Liver (tissue), 9 donors: ENCODE measurements around the gene LYPD5. TPM values are rescaled to one million over a fixed set of nuclear protein-coding genes. Genes with fewer than 3 reads are reported as not detected.

Experiments used
- DNase-seq: peaks from one replicate; pipeline ENCODE4 v3.0.0-alpha.2; 2017; ENCODE audit warnings: low spot score
- H3K27ac ChIP-seq, 2 donors: one replicate each; pipeline ENCODE4 v1.7.0; 2013; ENCODE audit warnings: inconsistent platforms in 2 of 2, low read length in 2 of 2, control low read depth in 1 of 2, low read depth in 1 of 2, mild to moderate bottlenecking in 1 of 2
- H3K27me3 ChIP-seq, 4 donors: one replicate each; pipeline versions ENCODE4 v1.6.1 to v1.7.0; 2013; ENCODE audit warnings: low read length in 3 of 4, inconsistent platforms in 1 of 4, mild to moderate bottlenecking in 1 of 4, moderate library complexity in 1 of 4; ENCODE audit not compliant: control insufficient read depth in 4 of 4, insufficient read depth in 4 of 4
- H3K36me3 ChIP-seq, 4 donors: one replicate each; pipeline versions ENCODE4 v1.6.1 to v1.7.0; 2013; ENCODE audit warnings: low read length in 3 of 4, mild to moderate bottlenecking in 3 of 4, low read depth in 1 of 4, moderate library complexity in 1 of 4; ENCODE audit not compliant: control insufficient read depth in 4 of 4, insufficient read depth in 3 of 4
- H3K4me1 ChIP-seq, 4 donors: one replicate each; pipeline versions ENCODE4 v1.6.1 to v1.7.0; 2013; ENCODE audit warnings: low read length in 3 of 4, mild to moderate bottlenecking in 3 of 4, moderate library complexity in 1 of 4; ENCODE audit not compliant: control insufficient read depth in 4 of 4, insufficient read depth in 4 of 4
- H3K4me3 ChIP-seq, 3 donors: one replicate each; pipeline versions ENCODE4 v1.6.1 to v1.7.0; 2013; ENCODE audit warnings: low read length in 3 of 3, control low read depth in 1 of 3, low read depth in 1 of 3, mild to moderate bottlenecking in 1 of 3
- H3K9ac ChIP-seq, 2 donors: one replicate each; pipeline ENCODE4 v1.7.0; 2013; ENCODE audit warnings: low read length in 2 of 2, mild to moderate bottlenecking in 2 of 2, moderate library complexity in 2 of 2, control low read depth in 1 of 2, low read depth in 1 of 2
- H3K9me3 ChIP-seq, 4 donors: one replicate each; pipeline versions ENCODE4 v1.6.1 to v1.7.0; 2013; ENCODE audit warnings: low read length in 3 of 4; ENCODE audit not compliant: control insufficient read depth in 4 of 4
- ATF3 ChIP-seq: IDR thresholded peaks from 2 replicates; pipeline ENCODE4 v1.6.1; 2016; ENCODE audit warnings: antibody characterized with exemption
- CTCF ChIP-seq: fragments of 150-350 bp; IDR thresholded peaks from 2 replicates; pipeline ENCODE4 v1.5.1; 2017; ENCODE audit warnings: improper control_type of control experiment, low read depth, low read length; ENCODE audit not compliant: missing input control
- EGR1 ChIP-seq, 2 donors: IDR thresholded peaks; 2 replicates each; pipeline ENCODE4 v1.6.1; 2016 to 2018; ENCODE audit warnings: antibody characterized with exemption in 2 of 2, low read depth in 2 of 2
- FOXA1 ChIP-seq: IDR thresholded peaks from 2 replicates; pipeline ENCODE4 v1.6.1; 2016; ENCODE audit warnings: antibody characterized with exemption
- FOXA2 ChIP-seq: IDR thresholded peaks from 2 replicates; pipeline ENCODE4 v1.6.1; 2016; ENCODE audit warnings: antibody characterized with exemption
- HNF4G ChIP-seq: IDR thresholded peaks from 2 replicates; pipeline ENCODE4 v1.6.1; 2016; ENCODE audit warnings: antibody characterized with exemption
- JUND ChIP-seq, 2 donors: IDR thresholded peaks; 2 replicates each; pipeline ENCODE4 v1.6.1; 2016; ENCODE audit warnings: antibody characterized with exemption in 2 of 2
- RAD21 ChIP-seq, 2 donors: IDR thresholded peaks; 2 replicates each; pipeline ENCODE4 v1.6.1; 2016; ENCODE audit warnings: antibody characterized with exemption in 2 of 2, mild to moderate bottlenecking in 2 of 2
- REST ChIP-seq: IDR thresholded peaks from 2 replicates; pipeline ENCODE4 v1.6.1; 2016; ENCODE audit warnings: antibody characterized with exemption, mild to moderate bottlenecking
- RXRA ChIP-seq, 2 donors: IDR thresholded peaks; 2 replicates each; pipeline ENCODE4 v1.6.1; 2017 to 2018; ENCODE audit warnings: antibody characterized with exemption in 2 of 2, mild to moderate bottlenecking in 1 of 2
- SP1 ChIP-seq: IDR thresholded peaks from 2 replicates; pipeline ENCODE4 v1.6.1; 2018; ENCODE audit warnings: antibody characterized with exemption, mild to moderate bottlenecking
- TAF1 ChIP-seq: conservative IDR thresholded peaks from 2 replicates; pipeline ENCODE4 v1.6.1; 2016; ENCODE audit warnings: antibody characterized with exemption, mild to moderate bottlenecking
- ZBTB33 ChIP-seq: IDR thresholded peaks from 2 replicates; pipeline ENCODE4 v1.6.1; 2016; ENCODE audit warnings: antibody characterized with exemption
- WGBS: extraction: QIAGEN DNeasy Blood & Tissue Kit; methylation state at CpG from one replicate; pipeline ENCODE4 v1.1.7; 2013; 5-methylcytosine and 5-hydroxymethylcytosine counted together
- polyA plus RNA-seq, 2 donors: library from polyadenylated mRNA; stranded (reverse) in 1 of 2; unstranded in 1 of 2; fragments of 200-250 nt in 1 of 2; fragments of >200 nt in 1 of 2; fragmentation: Nextera tagmentation in 1 of 2; extraction: Ambion mirVana in 1 of 2; gene quantifications; one replicate each; pipeline versions ENCODE4 v1.2.1 to v1.2.3, GENCODE V29; 2013 to 2015
- total RNA-seq, 2 donors: library from RNA; depleted of rRNA; stranded (reverse); fragments of >200 nt; gene quantifications; one replicate each; pipeline ENCODE4 v1.2.3, GENCODE V29; 2014
- donor health status: healthy.
- donor health status: healthy.
- donor health status: healthy.
- donor health status: healthy.
- donor health status: healthy.

LYPD5 gene
- total and polyA plus RNA-seq, 4 donors = 0.08 to 0.14 (median 0.13) TPM; not detected in 1

GRCh38 chr19:43767818-43768217 lies 34.4 kb downstream of the LYPD5 start:
- Histone ChIP-seq H3K36me3 (no peaks in the 10 kb centered on the region), H3K27ac (no peak overlapping the region), H3K4me3 (no peak overlapping the region), H3K9ac (no peak overlapping the region), H3K9me3 (no peaks in the 10 kb centered on the region), H3K4me1 (no peaks in the 10 kb centered on the region), H3K27me3 (no peaks in the 10 kb centered on the region)
- 75% methylated on average over 1 of the region's 1 CpG for WGBS
- TF ChIP-seq REST (no peak), SP1 (no peak), FOXA1 (no peak), JUND (IDR thresholded peaks at IDR 0.05) (no peak), ZBTB33 (no peak), TAF1 (no peak), HNF4G (no peak)
- no peak for DNase-seq

GRCh38 chr19:43767316-43767715 lies 34.9 kb downstream of the LYPD5 start:
- no peak overlapping the region for H3K27ac ChIP-seq
- no peak for TF ChIP-seq JUND (IDR thresholded peaks at IDR 0.05)
- TF ChIP-seq RXRA (IDR thresholded peaks at IDR 0.05) = no peak
- TF ChIP-seq FOXA2 = no peak
- no peak for TF ChIP-seq RAD21 (IDR thresholded peaks at IDR 0.05)
- no peak for TF ChIP-seq CTCF
- TF ChIP-seq ZBTB33 = no peak
- no peak for TF ChIP-seq EGR1 (IDR thresholded peaks at IDR 0.05; ENCODE audit: low read depth in 2 of 2)
- TF ChIP-seq ATF3 = no peak

More at GRCh38 chr19:43767316-43767715, 34.9 kb downstream of the LYPD5 start:
- no peak overlapping the region for H3K4me3 ChIP-seq
- no peaks in the 10 kb centered on the region for H3K36me3 ChIP-seq
- no peak for DNase-seq
- H3K9ac ChIP-seq = no peak overlapping the region
- H3K27me3 ChIP-seq = no peaks in the 10 kb centered on the region
- no peaks in the 10 kb centered on the region for H3K9me3 ChIP-seq
- 86% methylated on average over 7 of the region's 7 CpGs for WGBS
- no peaks in the 10 kb centered on the region for H3K4me1 ChIP-seq
